HEK293 (cell line): ENCODE measurements around the gene FRMD4B.

Experiments used
- BCL11A ChIP-seq: fragments of 450-650 bp; formaldehyde crosslinking; IDR thresholded peaks from 2 replicates; pipeline ENCODE4 v1.5.1; 2016; ENCODE audit warnings: low read depth, missing biosample characterization, missing genetic modification characterization
- HOXA7 ChIP-seq: sonication (generic); formaldehyde crosslinking; IDR thresholded peaks from 2 replicates; pipeline ENCODE4 v1.8.1; 2022; ENCODE audit warnings: missing genetic modification reagents, borderline replicate concordance
- ZBTB21 ChIP-seq: fragments of 450-650 bp; formaldehyde crosslinking; IDR thresholded peaks from 2 replicates; pipeline ENCODE4 v1.5.1; 2017; ENCODE audit warnings: missing biosample characterization, missing genetic modification characterization
- ZBTB8A ChIP-seq: fragments of 450-650 bp; formaldehyde crosslinking; IDR thresholded peaks from 2 replicates; pipeline ENCODE4 v1.5.1; 2016; ENCODE audit warnings: missing biosample characterization, missing genetic modification characterization
- ZNF558 ChIP-seq: fragments of 450-650 bp; formaldehyde crosslinking; IDR thresholded peaks from 2 replicates; pipeline ENCODE4 v1.5.1; 2016; ENCODE audit warnings: missing biosample characterization, missing genetic modification characterization
- ZNF623 ChIP-seq: fragments of 450-650 bp; formaldehyde crosslinking; IDR thresholded peaks from 2 replicates; pipeline ENCODE4 v1.5.1; 2016; ENCODE audit warnings: missing biosample characterization, missing genetic modification characterization
- TF ChIP-seq, protein P1 (sequence below): fragments of 450-650 bp; formaldehyde crosslinking; IDR thresholded peaks from 2 replicates; pipeline ENCODE4 v1.5.1; 2016; ENCODE audit warnings: missing biosample characterization, missing genetic modification characterization
- TF ChIP-seq, protein P2 (sequence below): fragments of 450-650 bp; formaldehyde crosslinking; IDR thresholded peaks from 2 replicates; pipeline ENCODE4 v1.5.1; 2016; ENCODE audit warnings: missing biosample characterization, missing genetic modification characterization

DNA sequence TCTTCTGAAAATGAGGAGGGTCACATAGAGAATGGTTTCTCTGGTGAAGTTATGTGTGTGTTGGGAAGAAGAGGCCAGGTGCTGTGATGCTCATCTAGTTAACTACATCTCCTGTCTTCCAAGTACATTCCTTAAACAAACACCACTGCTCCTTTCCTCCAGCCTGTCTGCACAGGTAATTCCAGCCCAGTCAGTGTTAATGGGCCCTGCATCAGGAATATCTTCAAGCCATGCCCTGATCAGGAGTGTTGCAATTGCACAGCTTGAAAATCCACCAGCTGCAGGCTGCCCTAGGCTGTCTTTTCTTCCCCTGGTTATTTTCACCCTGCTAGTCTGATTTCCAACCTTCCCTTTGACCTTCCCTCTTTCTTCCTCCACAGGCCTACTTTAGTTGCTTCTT, 221.6 kb downstream of the FRMD4B start:
- TF ChIP-seq, protein P1, sequence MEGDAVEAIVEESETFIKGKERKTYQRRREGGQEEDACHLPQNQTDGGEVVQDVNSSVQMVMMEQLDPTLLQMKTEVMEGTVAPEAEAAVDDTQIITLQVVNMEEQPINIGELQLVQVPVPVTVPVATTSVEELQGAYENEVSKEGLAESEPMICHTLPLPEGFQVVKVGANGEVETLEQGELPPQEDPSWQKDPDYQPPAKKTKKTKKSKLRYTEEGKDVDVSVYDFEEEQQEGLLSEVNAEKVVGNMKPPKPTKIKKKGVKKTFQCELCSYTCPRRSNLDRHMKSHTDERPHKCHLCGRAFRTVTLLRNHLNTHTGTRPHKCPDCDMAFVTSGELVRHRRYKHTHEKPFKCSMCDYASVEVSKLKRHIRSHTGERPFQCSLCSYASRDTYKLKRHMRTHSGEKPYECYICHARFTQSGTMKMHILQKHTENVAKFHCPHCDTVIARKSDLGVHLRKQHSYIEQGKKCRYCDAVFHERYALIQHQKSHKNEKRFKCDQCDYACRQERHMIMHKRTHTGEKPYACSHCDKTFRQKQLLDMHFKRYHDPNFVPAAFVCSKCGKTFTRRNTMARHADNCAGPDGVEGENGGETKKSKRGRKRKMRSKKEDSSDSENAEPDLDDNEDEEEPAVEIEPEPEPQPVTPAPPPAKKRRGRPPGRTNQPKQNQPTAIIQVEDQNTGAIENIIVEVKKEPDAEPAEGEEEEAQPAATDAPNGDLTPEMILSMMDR (tag by site-specific recombination): no peak
- TF ChIP-seq, protein P2, sequence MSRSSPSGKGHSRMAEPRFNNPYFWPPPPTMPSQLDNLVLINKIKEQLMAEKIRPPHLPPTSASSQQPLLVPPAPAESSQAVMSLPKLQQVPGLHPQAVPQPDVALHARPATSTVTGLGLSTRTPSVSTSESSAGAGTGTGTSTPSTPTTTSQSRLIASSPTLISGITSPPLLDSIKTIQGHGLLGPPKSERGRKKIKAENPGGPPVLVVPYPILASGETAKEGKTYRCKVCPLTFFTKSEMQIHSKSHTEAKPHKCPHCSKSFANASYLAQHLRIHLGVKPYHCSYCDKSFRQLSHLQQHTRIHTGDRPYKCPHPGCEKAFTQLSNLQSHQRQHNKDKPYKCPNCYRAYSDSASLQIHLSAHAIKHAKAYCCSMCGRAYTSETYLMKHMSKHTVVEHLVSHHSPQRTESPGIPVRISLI (tag by site-specific recombination): no peak
- TF ChIP-seq ZNF623 (tag by site-specific recombination): no peak
- no peak for TF ChIP-seq ZBTB21 (tag by site-specific recombination)
- TF ChIP-seq ZNF558 (tag by site-specific recombination): no peak
- TF ChIP-seq HOXA7 (CRISPR knock-in tag): no peak
- no peak for TF ChIP-seq ZBTB8A (tag by site-specific recombination)
- no peak for TF ChIP-seq BCL11A (tag by site-specific recombination)
